Measurements from ENCODE around the gene TUBB3.
"Not testable (repeated sequence)": the region's sequence is repeated elsewhere in the genome, so short reads cannot be mapped to it uniquely, and the experiment has no call there.

Gene TUBB3

DNA sequence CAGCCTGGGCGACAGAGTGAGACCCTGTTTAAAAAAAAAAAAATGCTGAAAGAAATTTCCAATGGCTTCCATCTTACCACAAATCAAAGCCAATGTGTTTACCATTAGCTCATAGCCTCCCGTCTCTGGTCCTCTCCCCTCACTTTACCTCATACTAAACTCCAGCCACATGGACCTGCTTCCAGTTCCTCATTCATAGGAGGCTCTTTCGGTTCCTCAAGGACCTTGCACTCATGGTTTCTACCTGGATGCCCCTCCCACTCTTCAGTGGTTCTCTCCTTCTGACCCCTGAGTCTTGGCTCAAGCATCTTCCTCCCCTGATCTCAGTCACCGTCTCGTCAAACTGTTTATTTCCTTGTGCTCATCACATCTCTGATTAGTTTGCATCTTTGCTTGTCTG is 21.6 kb downstream of the TUBB3 start:
- DNase-seq = no peak

DNA sequence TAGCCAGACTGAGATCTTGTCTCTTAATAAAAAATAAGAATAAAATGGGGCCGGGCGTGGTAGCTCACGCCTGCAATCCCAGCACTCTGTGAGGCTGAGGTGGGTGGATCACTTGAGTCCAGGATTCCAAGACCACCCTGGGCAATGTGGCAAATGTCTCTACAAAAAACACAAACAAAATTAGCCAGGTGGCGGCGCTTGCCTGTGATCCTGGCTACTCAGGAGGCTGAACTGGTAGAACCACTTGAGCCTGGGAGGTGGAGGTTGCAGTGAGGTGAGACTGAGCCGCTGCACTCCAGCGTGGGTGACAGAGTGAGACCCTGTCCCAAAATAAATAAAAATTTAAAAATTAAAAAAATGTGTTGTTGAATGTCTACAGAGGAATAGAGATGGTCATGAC is 22.5 kb downstream of the TUBB3 start:
- DNase-seq = no peak

DNA sequence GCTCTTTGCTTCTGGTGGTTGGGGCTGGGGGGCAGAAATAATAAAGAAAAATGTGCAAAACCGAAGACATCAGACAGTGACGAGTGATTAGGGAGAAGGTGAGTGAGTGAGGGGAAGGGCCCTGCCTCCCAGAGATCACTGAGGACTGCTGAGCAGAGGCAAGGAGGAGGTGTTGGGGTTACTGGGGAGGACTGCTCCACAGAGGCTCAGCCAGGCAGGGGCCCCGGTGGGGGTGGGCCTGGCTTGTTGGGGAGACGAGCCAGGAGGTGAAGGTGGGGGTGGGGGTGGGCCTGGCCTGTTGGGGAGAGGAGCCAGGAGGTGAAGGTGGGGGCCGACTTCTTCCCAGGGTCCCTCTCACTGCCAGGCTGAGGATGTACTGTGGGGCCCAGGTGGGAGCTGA is 23.4 kb downstream of the TUBB3 start:
- DNase-seq = no peak

DNA sequence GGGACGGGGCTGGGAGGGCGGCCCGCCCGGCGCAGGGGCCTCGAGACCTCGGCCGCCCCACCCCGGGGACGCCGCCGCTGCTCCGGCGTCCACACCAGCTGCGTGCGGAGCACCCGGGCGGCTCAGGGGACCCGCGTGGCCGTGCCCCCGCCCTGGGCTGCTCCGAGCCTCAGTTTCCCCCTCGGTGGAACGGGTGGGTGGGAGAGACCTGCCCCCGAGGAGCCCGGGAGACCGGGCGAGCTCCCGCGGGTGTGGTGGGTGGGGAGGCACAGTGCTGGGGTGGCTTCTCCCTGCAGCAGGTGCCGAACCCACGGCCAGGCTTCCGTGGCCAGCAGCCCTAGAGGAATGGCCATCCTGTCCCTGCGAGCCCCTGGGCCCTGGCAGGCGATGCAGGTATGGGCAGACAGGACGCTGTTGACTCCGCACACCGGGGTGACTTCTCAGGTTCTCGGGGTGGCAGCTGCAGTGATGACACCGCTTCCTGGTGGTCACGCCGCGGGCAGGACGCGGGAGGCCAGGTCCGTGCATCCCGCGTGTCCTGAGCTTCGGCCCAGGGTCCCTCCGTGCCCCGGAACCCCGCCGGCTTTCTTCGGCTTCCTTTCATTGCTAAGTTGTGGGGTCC is 26.1 kb downstream of the TUBB3 start:
- DNase-seq = no peak

DNA sequence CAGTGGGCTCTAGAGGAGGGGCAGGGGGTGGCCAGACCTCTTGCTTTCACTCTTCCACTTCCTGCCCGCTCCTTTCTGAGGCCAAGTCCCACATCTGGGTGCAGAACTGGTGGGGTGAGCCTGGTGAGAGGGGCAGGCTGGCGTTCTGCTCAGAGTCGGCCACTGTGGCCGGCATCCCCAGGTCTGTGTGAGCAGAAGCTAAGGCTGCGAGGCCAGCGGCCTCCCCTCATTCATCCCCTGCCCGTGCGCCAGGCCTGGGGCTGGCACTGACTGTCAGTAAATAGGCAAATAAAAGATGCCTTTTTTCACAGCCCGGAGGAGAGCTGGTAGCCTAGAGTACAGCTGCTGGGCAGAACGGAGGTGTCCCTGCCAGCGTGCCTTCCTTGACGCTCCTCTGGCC is 26.6 kb downstream of the TUBB3 start:
- DNase-seq = no peak

DNA sequence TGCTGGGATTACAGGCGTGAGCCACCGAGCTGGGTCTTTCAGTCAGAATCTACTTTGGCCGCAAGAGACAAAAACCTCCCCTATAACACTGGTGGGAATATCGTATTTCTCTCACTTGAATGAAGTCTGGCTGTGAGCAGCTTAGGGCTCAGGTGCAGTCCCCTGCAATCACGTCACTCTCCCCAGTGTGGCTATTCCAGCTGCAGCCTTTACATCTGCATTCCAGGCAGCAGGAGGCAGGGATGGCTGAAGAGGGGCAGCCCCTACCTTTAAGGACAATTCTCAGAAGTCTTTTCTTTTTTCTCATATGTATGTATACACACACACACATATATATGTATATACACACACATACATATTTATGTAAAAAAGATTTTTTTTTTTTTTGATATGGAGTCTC is 28.4 kb downstream of the TUBB3 start:
- no peak for DNase-seq

DNA sequence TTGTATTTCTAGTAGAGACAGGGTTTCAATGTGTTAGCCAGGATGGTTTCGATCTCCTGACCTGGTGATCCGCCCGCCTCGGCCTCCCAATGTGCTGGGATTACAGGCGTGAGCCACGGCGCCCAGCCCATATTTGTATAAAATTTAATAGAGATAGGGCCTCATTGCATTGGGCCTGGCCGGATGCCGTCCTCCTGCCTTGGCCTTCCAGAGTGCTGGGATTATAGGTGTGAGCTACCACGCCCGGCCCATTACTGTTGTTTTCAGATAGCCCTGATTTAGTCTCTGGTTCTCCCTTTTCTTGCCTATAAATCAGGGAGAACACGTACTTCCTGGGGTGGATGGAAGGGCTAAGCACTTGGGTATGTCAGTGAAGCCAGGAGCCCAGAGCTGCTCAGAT is 28.9 kb downstream of the TUBB3 start:
- DNase-seq = no peak

DNA sequence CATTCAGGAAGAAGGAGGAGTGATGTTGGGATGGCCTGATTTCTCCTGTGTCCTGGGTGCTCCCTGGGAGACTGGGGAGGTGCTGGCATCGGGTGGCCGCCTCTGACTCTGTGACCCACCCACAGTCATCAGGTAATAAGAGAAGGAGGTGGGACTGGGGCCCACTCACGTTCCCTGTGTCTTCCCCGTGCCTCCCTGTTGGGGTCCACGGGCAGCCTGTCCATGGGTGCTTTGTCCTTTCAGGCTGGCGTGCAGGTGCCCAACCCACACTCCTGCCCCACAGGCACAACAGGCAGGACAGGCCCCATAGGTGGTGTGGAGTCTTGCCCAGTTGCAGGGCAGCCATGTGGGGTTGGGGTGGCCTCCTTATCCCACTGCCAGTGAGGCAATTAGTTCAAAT is 29.4 kb downstream of the TUBB3 start:
- no peak for DNase-seq

DNA sequence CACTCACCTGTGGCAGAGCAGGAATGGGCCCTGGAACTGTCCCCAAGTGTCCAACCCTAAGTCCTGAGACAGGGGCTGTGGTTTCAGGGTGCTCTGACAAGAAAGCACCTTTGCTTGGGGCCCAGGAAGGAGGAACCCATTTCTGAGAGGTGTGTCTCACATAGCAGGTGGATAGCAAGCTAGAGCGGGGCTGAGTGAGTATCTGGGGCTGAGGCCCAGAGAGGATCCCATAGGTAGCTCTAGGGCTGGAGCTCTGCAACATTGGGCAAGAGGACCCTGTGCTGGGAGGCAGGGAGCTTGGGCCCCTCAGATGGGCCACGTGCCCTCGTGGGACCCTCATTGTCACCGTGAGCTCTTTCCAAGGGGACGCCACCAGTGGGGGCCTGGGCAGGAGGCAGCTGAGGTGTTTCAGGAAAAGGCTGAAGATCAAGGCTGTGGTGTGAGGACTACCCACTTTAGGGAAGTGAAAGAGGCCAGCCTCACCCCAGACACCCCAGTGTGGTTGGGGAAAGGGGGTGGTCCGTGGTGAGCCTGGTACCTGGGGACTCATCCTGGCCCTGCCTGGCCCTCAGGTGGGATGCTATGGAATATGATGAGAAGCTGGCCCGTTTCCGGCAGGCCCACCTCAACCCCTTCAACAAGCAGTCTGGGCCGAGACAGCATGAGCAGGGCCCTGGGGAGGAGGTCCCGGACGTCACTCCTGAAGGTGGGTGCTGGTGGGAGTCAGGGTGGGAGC is 30.7 kb downstream of the TUBB3 start:
- no peak for DNase-seq

DNA sequence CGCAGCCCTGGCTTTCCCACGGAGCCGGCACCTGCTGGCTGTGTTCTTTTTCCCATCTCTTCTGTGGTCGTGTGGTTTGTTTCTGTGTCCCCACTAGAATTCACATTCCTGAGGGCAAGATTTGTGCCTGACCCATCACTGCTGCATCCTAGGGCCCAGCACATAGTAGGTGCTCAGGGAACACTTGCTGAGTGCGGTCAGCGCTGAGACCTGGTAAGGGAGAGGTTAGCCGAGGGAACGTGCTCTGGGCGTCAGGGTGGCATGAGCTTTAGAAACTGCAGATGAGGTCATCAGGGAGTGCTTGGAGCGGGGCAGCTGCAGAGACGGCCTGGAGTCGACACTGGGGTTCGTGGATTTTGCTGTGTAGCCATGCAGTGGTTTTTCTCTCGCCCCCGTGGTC is 31.3 kb downstream of the TUBB3 start:
- DNase-seq = no peak

DNA sequence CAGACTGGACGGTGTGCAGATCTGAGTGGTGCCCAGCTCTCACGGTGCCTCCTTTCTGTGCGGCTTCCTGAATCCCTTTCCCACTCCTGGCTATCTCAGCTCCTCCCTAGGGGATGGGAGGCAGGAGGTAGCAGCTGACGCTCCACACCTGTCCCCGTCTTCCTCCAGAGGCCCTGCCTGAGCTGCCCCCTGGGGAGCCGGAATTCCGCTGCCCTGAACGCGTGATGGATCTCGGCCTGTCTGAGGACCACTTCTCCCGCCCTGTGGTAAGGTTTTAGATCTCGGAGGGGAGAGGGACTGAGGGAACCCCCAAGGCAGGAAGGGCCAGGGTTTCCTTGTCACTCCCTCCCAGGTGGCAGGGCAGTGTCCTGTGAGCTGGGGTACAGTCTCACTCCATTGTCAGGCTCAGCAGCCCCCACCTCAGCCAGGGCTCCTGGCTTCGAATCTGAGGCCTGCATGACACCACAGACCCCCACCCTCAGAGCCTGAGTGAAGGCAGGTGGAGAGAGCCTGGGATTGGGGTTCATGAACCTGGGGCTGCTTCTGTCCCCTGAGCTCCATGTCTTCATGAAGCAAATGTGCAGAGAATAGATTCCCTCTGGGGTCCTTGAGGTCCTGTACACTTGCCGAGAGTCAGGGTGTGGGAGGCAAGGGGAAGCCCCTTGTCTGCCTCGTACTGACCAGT is 32.0 kb downstream of the TUBB3 start:
- DNase-seq = no peak

DNA sequence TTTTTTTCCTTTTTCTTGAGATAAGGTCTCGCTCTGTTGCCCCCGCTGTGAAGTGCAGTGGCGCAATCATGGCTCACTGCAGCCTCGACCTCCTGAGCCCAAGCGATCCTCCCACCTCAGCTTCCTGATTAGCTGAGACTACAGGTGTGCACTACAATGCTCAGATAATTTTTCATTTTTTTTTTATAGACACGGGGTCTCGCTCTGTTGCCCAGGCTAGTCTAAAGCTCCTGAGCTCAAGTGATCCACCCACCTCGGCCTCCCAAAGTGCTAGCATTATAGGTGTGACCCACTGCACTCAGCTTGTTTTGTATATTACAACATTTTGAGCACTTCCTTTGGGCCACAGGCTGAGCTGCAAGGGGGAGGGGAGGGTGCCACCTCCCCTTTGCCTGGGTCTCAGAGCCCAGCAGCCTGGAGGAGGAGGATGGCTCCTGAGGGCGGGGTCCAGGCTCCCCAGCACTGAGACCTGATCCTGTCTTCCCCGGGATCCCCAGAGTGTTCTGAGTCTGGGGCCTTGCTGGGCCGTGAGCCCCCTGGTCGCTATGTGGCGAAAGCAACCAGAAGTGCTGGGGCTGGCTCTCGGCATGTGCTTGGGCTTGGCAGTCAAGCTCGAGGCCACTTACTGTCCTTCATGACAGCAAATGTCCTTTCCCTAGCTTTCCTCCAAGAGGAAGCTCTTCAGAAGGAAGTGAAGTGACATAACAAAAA is 33.5 kb downstream of the TUBB3 start:
- DNase-seq = no peak

DNA sequence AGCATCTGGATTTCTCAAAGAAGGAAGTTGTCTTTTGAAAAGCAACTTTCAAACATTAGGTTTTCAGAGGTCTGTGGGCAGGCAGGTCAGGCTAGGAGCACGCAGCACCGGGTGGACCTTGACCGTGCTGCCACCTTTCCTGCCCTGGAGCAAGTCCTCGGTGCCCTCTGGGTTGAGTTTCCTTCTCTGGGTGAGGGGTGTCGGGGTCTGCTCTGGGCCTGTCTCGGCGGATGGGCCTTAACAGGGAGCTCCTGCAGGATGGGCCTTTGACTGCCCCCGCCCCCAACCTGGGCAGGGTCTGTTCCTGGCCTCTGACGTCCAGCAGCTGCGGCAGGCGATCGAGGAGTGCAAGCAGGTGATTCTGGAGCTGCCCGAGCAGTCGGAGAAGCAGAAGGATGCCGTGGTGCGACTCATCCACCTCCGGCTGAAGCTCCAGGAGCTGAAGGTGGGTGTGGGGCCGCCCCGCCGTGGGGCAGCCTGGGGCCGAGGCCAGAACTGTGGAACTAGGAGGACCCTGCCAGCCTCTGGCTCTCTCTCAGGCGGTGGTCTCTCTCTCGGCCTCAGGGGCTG is 34.2 kb downstream of the TUBB3 start:
- no peak for DNase-seq

DNA sequence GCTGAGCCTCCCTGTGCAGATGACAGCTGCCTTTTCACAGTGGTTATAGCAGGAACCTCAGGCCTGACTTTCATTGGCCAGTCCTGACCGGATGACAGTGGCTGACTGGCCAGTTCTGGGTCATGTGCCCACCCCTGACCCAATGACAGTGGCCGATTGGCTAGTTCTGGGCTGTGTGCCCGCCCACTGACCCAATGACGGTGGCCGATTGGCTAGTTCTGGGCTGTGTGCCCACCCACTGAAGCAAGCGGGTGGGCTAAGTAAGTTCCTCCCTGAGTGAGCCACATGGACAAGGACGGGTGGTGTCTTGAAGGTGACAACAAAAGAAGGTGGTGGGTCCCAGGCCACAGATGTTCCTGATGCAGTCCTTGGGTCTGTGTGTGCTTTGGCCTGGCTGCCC is 34.9 kb downstream of the TUBB3 start:
- no peak for DNase-seq

DNA sequence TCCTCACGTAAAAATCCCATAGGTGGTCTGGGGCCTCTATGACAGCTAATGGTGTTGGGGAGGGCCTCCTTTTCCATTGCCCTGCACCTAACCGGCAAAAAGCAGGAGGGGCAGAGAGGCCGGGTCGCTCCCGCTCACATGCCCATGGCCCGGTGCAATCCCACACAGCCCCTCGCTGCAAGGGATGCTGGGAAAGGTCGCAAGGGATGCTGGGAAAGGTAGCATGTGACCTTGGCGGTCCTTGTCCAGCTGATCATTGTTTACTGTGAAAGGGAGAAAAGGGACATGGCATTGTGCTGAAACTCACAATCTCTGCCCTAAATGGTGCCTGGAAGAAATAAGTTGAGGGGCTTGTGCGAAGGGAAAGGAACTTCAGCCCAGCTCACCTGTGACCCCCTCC is 35.5 kb downstream of the TUBB3 start:
- no peak for DNase-seq

DNA sequence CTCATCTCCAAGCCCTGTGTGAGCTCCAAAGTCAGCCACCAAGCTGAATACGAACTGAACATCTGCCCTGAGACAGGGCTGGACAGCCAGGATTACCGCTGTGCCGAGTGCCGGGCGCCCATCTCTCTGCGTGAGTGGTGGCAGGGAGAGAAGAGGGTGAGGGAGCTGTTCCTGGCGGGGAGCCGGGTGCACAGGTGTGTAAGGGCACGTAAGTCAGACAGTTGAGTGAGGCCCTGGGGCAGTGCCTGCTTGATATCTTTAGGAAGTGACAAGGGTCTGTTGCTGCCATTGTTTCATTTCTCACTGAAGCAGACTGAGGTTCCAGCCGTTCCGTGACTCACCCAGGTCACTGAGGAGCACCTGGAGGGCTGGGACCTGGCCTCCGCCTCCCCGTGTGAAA is 37.8 kb downstream of the TUBB3 start:
- no peak for DNase-seq

DNA sequence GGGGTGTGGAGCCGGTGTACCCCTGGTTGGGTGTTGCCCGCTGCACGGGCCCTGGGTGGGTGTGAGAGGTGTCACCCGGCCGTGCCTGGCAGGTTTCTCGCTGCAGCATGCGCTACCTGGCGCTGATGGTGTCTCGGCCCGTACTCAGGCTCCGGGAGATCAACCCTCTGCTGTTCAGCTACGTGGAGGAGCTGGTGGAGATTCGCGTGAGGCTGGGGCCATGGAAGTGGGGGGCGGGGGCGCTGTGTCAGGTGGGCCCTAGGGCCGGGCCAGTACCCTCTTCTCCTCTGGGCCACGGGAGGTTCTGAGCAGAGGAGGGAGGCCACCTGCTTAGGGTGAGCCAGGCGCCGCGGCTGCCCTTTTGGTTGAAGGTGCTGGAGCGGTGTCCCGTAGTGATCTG is 38.8 kb downstream of the TUBB3 start:
- no peak for DNase-seq

DNA sequence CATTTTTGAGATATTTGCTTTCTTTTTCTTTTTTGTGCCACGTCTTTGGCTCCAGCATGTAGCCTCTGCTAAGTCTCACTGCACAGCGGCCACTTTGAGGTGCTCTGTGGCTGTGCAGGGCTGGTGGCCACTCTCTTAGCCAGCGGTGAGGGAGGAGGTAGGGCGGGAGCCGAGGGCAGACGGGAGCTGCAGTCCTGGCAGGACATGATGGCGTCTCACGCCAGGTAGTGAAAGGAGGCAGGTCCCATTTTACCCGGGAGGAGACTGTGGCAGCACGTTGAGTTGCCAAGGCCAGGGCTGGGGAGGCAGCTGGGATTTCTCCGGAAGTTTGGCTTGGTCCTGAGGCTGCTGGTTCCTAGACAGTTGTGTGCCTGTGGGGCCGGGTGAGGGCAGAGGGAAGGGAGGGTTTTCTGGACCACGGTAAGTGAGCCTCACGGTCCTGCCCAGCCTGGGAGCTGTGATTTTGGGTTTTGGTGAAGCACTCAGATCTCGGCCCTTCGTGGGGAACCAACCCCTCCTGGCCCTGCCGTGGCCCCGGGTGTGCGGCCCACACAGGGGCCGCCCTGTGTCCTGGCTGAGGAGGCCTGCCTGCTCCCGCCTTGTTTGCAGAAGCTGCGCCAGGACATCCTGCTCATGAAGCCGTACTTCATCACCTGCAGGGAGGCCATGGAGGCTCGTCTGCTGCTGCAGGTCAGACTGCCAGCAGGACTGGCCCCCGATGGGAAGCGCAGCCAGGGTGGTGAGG is 39.8 kb downstream of the TUBB3 start:
- no peak for DNase-seq

DNA sequence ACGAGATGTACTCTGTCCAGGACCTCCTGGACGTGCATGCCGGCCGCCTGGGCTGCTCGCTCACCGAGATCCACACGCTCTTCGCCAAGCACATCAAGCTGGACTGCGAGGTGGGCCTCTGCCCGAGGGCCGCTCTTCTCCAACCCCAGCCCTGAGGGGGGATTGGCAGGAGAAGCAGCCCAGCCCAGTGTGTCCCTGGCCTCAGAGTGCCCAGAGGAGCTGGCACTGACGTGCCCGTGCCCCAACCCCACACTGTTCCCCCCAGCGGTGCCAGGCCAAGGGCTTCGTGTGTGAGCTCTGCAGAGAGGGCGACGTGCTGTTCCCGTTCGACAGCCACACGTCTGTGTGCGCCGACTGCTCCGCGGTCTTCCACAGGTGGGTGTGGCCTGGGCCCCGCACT is 41.1 kb downstream of the TUBB3 start:
- DNase-seq = no peak

DNA sequence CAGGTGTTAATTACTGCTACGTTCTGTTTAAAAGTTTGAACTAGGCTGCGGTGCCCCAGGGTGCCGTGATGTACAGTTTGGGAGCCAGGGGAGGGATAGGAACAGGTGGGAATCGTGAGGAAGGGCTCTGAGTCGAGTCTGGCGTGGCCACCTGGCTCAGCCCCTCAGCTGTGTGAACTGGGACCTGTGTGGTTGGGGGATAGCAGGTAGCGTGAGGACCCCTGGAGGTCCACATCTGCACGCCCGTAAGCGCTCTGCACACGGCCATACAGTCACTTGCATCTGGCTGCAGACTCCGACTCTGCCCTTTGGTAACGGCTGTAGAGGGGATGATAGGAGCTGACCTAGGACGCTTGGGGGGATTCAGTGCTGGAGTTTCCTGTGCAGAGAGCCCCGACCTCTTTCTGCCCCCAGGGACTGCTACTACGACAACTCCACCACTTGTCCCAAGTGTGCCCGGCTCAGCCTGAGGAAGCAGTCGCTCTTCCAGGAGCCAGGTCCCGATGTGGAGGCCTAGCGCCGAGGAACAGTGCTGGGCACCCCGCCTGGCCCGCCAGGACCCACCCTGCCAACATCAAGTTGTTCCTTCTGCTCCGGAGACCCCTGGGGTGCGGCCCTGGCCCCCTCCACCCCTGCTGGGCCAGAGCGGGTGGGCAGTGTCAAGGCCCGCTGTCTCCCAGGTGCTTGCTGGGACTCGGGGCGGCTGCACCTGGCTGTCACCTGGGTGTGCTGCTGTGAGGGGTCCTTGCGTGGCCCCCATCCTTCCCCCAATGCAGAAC is 42.5 kb downstream of the TUBB3 start:
- no peak for DNase-seq

DNA sequence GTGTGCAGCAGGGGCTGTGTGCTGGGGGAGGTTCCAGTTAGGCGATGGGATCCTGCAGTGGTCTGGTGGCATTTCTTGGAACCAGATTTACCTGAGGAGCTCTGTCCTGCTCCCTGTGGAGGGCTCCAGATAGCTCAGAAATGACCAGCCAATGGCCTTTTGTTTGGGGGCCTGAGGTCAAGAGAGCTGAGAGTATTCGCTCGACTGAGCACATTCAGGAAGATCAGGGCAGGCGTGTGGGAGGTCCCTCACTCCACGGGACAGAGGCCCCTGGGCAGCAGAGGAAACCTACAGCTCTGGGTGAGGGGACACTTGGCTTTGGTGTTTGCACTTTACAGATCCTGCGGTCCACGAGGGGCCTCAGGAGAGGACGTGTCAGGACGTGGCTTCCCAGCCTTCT is 43.6 kb downstream of the TUBB3 start:
- no peak for DNase-seq

DNA sequence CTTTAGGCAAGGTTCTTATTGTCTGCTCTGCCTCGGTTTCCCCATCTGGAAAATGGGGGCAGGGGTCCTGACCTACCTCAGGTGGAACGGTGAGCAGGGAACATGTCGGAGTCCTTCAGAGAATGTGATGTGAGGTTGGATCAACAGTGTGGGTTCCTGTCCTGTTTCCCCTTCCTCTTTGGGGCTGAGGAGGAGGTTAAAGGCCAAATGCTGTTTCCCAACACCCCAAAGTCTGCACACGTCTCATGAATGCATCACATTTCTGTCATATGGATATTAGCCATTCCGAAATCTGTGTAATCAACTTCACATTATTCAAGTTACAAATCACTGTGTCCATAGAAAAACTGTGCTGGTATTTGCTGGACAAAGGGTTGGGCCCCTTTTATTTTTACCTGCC is 44.3 kb downstream of the TUBB3 start:
- not testable (repeated sequence) for DNase-seq

Measured in activated CD8-positive, alpha-beta memory T cell treated with anti-CD3 and anti-CD28 coated beads, Interleukin-2, amount 50 U/mL, for 48 hours (primary cell).